ENCODE results near the gene FOXO6. TPM values are rescaled to one million over a fixed set of nuclear protein-coding genes. Genes with fewer than 3 reads are reported as not detected.

Gene FOXO6
- total and polyA plus RNA-seq, 2 donors, result 1.2 to 1.5 TPM

- H3K4me3 ChIP-seq (ENCODE audit: low read depth, low read length), result no peak overlapping the region
- H3K36me3 ChIP-seq (ENCODE audit: insufficient read depth), result no peaks in the 10 kb centered on the region
- H3K4me1 ChIP-seq (ENCODE audit: insufficient read depth), result no peaks in the 10 kb centered on the region
- no peak for DNase-seq (ENCODE audit: extremely low spot score)
- WGBS, result 68% methylated on average over 14 of the region's 14 CpGs
- no peak overlapping the region for H3K27ac ChIP-seq (ENCODE audit: low read depth)
Measured at GRCh38 chr1:41394959-41395956, 34.0 kb downstream of the FOXO6 start.

- 55% methylated on average over 14 of the region's 14 CpGs for WGBS
- H3K27ac ChIP-seq (ENCODE audit: low read depth), result no peak overlapping the region
- DNase-seq (ENCODE audit: extremely low spot score), result no peak
- H3K36me3 ChIP-seq (ENCODE audit: insufficient read depth), result no peaks in the 10 kb centered on the region
- H3K4me1 ChIP-seq (ENCODE audit: insufficient read depth), result no peaks in the 10 kb centered on the region
- H3K4me3 ChIP-seq (ENCODE audit: low read depth, low read length), result no peak overlapping the region
Measured at GRCh38 chr1:41396084-41396483, 34.9 kb downstream of the FOXO6 start.

GRCh38 chr1:41397020-41397419 lies 35.8 kb downstream of the FOXO6 start:
- DNase-seq (ENCODE audit: extremely low spot score), result no peak
- H3K27ac ChIP-seq (ENCODE audit: low read depth), result no peak overlapping the region
- no peaks in the 10 kb centered on the region for H3K36me3 ChIP-seq (ENCODE audit: insufficient read depth)
- no peak overlapping the region for H3K4me3 ChIP-seq (ENCODE audit: low read depth, low read length)
- WGBS, result 89% methylated on average over 5 of the region's 5 CpGs
- no peaks in the 10 kb centered on the region for H3K4me1 ChIP-seq (ENCODE audit: insufficient read depth)

GRCh38 chr1:41397753-41398330 lies 36.6 kb downstream of the FOXO6 start:
- H3K4me3 ChIP-seq (ENCODE audit: low read depth, low read length), result no peak overlapping the region
- 87% methylated on average over 3 of the region's 3 CpGs for WGBS
- no peak overlapping the region for H3K27ac ChIP-seq (ENCODE audit: low read depth)
- H3K4me1 ChIP-seq (ENCODE audit: insufficient read depth), result no peaks in the 10 kb centered on the region
- H3K36me3 ChIP-seq (ENCODE audit: insufficient read depth), result no peaks in the 10 kb centered on the region
- no peak for DNase-seq (ENCODE audit: extremely low spot score)

GRCh38 chr1:41399145-41399795 lies 38.0 kb downstream of the FOXO6 start:
- Histone ChIP-seq H3K36me3 (ENCODE audit: insufficient read depth) (no peaks in the 10 kb centered on the region), H3K27ac (ENCODE audit: low read depth) (no peak overlapping the region), H3K4me3 (ENCODE audit: low read depth, low read length) (no peak overlapping the region), H3K4me1 (ENCODE audit: insufficient read depth) (no peaks in the 10 kb centered on the region)
- WGBS, result 53% methylated on average over 13 of the region's 13 CpGs
- no peak for DNase-seq (ENCODE audit: extremely low spot score)

GRCh38 chr1:41400225-41400624 lies 39.0 kb downstream of the FOXO6 start:
- H3K36me3 ChIP-seq (ENCODE audit: insufficient read depth), result no peaks in the 10 kb centered on the region
- no peak overlapping the region for H3K27ac ChIP-seq (ENCODE audit: low read depth)
- H3K4me3 ChIP-seq (ENCODE audit: low read depth, low read length), result no peak overlapping the region
- no peak for DNase-seq (ENCODE audit: extremely low spot score)
- H3K4me1 ChIP-seq (ENCODE audit: insufficient read depth), result no peaks in the 10 kb centered on the region
- WGBS, result 87% methylated on average over 3 of the region's 3 CpGs

- no peaks in the 10 kb centered on the region for H3K36me3 ChIP-seq (ENCODE audit: insufficient read depth)
- 92% methylated on average over 2 of the region's 2 CpGs for WGBS
- DNase-seq (ENCODE audit: extremely low spot score), result no peak
- H3K27ac ChIP-seq (ENCODE audit: low read depth), result no peak overlapping the region
- H3K4me3 ChIP-seq (ENCODE audit: low read depth, low read length), result no peak overlapping the region
- no peaks in the 10 kb centered on the region for H3K4me1 ChIP-seq (ENCODE audit: insufficient read depth)
Measured at GRCh38 chr1:41401899-41402298, 40.7 kb downstream of the FOXO6 start.

GRCh38 chr1:41404308-41404761 lies 43.1 kb downstream of the FOXO6 start:
- Histone ChIP-seq H3K4me3 (ENCODE audit: low read depth, low read length) (no peak overlapping the region), H3K27ac (ENCODE audit: low read depth) (no peak overlapping the region), H3K36me3 (ENCODE audit: insufficient read depth) (no peaks in the 10 kb centered on the region), H3K4me1 (ENCODE audit: insufficient read depth) (no peaks in the 10 kb centered on the region)
- DNase-seq (ENCODE audit: extremely low spot score), result no peak
- WGBS, result 12% methylated on average over 10 of the region's 10 CpGs

GRCh38 chr1:41407664-41408252 lies 46.5 kb downstream of the FOXO6 start:
- no peaks in the 10 kb centered on the region for H3K36me3 ChIP-seq (ENCODE audit: insufficient read depth)
- WGBS, result 69% methylated on average over 14 of the region's 14 CpGs
- H3K27ac ChIP-seq (ENCODE audit: low read depth), result no peak overlapping the region
- H3K4me1 ChIP-seq (ENCODE audit: insufficient read depth), result no peaks in the 10 kb centered on the region
- no peak overlapping the region for H3K4me3 ChIP-seq (ENCODE audit: low read depth, low read length)
- no peak for DNase-seq (ENCODE audit: extremely low spot score)

GRCh38 chr1:41408691-41409090 lies 47.5 kb downstream of the FOXO6 start:
- 79% methylated on average over 6 of the region's 6 CpGs for WGBS
- no peak overlapping the region for H3K27ac ChIP-seq (ENCODE audit: low read depth)
- DNase-seq (ENCODE audit: extremely low spot score), result no peak
- H3K4me1 ChIP-seq (ENCODE audit: insufficient read depth), result no peaks in the 10 kb centered on the region
- H3K4me3 ChIP-seq (ENCODE audit: low read depth, low read length), result no peak overlapping the region
- H3K36me3 ChIP-seq (ENCODE audit: insufficient read depth), result no peaks in the 10 kb centered on the region

- Histone ChIP-seq H3K36me3 (ENCODE audit: insufficient read depth) (no peaks in the 10 kb centered on the region), H3K4me3 (ENCODE audit: low read depth, low read length) (no peak overlapping the region), H3K4me1 (ENCODE audit: insufficient read depth) (no peaks in the 10 kb centered on the region), H3K27ac (ENCODE audit: low read depth) (no peak overlapping the region)
- no peak for DNase-seq (ENCODE audit: extremely low spot score)
- WGBS, result 74% methylated on average over 7 of the region's 7 CpGs
Measured at GRCh38 chr1:41409825-41410224, 48.6 kb downstream of the FOXO6 start.

GRCh38 chr1:41410462-41410861 lies 49.2 kb downstream of the FOXO6 start:
- WGBS, result 92% methylated on average over 3 of the region's 3 CpGs
- H3K36me3 ChIP-seq (ENCODE audit: insufficient read depth), result no peaks in the 10 kb centered on the region
- H3K4me1 ChIP-seq (ENCODE audit: insufficient read depth), result no peaks in the 10 kb centered on the region
- no peak overlapping the region for H3K4me3 ChIP-seq (ENCODE audit: low read depth, low read length)
- no peak overlapping the region for H3K27ac ChIP-seq (ENCODE audit: low read depth)
- DNase-seq (ENCODE audit: extremely low spot score), result no peak

- Histone ChIP-seq H3K36me3 (ENCODE audit: insufficient read depth) (no peaks in the 10 kb centered on the region), H3K4me1 (ENCODE audit: insufficient read depth) (no peaks in the 10 kb centered on the region), H3K4me3 (ENCODE audit: low read depth, low read length) (no peak overlapping the region), H3K27ac (ENCODE audit: low read depth) (no peak overlapping the region)
- WGBS, result 91% methylated on average over 3 of the region's 3 CpGs
- DNase-seq (ENCODE audit: extremely low spot score), result no peak
Measured at GRCh38 chr1:41411229-41411628, 50.0 kb downstream of the FOXO6 start.

Data from urinary bladder (tissue), 4 donors.